OCI-LY1 (cell line): ENCODE results near the gene LRRC36.

Experiments used
- EZH2 ChIP-seq: fragments of 200-600 bp; sonication (generic), shearing (Covaris generic); IDR thresholded peaks from 2 replicates; pipeline ENCODE4 v1.8.0; 2017; ENCODE audit warnings: borderline replicate concordance, mixed run types, mild to moderate bottlenecking, antibody characterized with exemption, low read length, moderate library complexity, mixed read lengths
- TF ChIP-seq, protein P1 (sequence below): fragments of 200-600 bp; sonication (generic), shearing (Covaris generic); IDR thresholded peaks from 2 replicates; pipeline ENCODE4 v1.5.1; 2017; ENCODE audit warnings: mild to moderate bottlenecking, antibody characterized with exemption, low read length, moderate library complexity, mixed read lengths

DNA sequence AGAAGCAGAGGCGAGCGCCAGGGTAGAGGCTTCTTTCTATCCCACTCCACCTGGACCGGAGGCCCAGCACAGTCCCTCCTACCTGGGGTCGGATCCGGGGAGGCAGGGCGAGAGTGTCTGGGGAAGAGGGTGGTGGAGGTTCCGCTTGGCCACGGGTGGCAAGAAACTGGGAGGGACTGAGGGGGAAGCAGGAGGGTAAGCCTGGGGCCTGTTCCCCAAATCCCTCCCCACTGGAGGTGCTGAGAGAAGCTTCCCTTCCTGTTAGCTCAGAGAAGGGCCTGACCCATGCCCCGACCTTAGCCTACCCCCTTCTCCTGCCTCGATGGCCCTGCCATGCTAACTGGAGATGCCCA is 68.5 kb downstream of the LRRC36 start:
- TF ChIP-seq, protein P1, sequence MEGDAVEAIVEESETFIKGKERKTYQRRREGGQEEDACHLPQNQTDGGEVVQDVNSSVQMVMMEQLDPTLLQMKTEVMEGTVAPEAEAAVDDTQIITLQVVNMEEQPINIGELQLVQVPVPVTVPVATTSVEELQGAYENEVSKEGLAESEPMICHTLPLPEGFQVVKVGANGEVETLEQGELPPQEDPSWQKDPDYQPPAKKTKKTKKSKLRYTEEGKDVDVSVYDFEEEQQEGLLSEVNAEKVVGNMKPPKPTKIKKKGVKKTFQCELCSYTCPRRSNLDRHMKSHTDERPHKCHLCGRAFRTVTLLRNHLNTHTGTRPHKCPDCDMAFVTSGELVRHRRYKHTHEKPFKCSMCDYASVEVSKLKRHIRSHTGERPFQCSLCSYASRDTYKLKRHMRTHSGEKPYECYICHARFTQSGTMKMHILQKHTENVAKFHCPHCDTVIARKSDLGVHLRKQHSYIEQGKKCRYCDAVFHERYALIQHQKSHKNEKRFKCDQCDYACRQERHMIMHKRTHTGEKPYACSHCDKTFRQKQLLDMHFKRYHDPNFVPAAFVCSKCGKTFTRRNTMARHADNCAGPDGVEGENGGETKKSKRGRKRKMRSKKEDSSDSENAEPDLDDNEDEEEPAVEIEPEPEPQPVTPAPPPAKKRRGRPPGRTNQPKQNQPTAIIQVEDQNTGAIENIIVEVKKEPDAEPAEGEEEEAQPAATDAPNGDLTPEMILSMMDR: no peak
- no peak for TF ChIP-seq EZH2
